Liver (tissue), 3 donors: ENCODE results near the gene FILIP1.

ENCODE experiments used
- RAD21 ChIP-seq, 2 donors: IDR thresholded peaks; 2 replicates each; pipeline ENCODE4 v1.6.1; 2016; ENCODE audit warnings: antibody characterized with exemption in 2 of 2, mild to moderate bottlenecking in 2 of 2
- TAF1 ChIP-seq: conservative IDR thresholded peaks from 2 replicates; pipeline ENCODE4 v1.6.1; 2016; ENCODE audit warnings: antibody characterized with exemption, mild to moderate bottlenecking
- TF ChIP-seq, protein P1 (sequence below): fragments of 150-350 bp; IDR thresholded peaks from 2 replicates; pipeline ENCODE4 v1.5.1; 2017; ENCODE audit warnings: improper control_type of control experiment, low read depth, low read length; ENCODE audit not compliant: missing input control
- donor health status: healthy.
- donor health status: healthy.

DNA sequence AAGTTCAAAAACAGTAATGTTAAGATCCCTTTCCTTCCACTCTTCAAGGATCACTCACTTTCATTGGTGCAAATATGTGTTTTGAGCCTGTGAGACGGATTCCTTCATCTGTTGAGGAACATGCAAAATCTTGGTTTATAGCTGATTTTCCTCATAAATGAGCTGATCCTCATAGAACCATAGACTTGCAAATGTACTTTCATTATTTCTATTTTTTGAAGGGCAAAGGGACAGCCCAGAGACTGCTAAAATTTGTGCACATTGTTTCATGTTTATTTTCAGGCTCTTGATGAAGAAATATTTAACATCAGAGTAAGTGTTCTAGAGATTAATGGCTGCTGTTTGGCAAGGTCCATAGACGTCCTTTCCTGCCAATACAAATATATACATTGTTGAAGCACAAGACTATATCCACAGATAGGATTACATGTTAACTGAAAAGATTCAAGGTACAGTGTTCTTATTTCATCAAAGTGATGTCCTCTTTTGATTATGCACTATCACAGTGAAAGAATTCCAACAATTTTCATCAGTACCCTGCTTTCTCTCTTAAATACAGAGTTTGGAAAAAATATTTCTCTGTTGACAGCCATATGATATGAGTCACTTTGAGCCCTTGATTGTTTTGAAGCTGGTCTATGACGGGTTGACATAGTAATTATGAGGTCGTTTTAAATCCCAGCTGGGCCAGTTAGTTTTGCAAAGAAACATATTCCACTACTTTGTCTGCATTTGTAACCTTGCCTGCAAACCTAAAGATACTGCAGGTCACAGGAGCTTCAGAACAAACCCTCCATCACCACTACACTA, 95.7 kb downstream of the FILIP1 start:
- TF ChIP-seq, protein P1, sequence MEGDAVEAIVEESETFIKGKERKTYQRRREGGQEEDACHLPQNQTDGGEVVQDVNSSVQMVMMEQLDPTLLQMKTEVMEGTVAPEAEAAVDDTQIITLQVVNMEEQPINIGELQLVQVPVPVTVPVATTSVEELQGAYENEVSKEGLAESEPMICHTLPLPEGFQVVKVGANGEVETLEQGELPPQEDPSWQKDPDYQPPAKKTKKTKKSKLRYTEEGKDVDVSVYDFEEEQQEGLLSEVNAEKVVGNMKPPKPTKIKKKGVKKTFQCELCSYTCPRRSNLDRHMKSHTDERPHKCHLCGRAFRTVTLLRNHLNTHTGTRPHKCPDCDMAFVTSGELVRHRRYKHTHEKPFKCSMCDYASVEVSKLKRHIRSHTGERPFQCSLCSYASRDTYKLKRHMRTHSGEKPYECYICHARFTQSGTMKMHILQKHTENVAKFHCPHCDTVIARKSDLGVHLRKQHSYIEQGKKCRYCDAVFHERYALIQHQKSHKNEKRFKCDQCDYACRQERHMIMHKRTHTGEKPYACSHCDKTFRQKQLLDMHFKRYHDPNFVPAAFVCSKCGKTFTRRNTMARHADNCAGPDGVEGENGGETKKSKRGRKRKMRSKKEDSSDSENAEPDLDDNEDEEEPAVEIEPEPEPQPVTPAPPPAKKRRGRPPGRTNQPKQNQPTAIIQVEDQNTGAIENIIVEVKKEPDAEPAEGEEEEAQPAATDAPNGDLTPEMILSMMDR: no peak
- no peak for TF ChIP-seq RAD21 (IDR thresholded peaks at IDR 0.05)
- no peak for TF ChIP-seq TAF1
